22Rv1 (cell line): Measurements from ENCODE around the gene SS18L1.

Source experiments
- CTCF ChIP-seq: fragments of 450-650 bp; IDR thresholded peaks from 2 replicates; pipeline ENCODE4 v1.5.1; 2017; ENCODE audit warnings: mild to moderate bottlenecking
- ZFX ChIP-seq: fragments of 450-650 bp; IDR thresholded peaks from 2 replicates; pipeline ENCODE4 v1.6.1; 2017; ENCODE audit warnings: antibody characterized with exemption, borderline replicate concordance

DNA sequence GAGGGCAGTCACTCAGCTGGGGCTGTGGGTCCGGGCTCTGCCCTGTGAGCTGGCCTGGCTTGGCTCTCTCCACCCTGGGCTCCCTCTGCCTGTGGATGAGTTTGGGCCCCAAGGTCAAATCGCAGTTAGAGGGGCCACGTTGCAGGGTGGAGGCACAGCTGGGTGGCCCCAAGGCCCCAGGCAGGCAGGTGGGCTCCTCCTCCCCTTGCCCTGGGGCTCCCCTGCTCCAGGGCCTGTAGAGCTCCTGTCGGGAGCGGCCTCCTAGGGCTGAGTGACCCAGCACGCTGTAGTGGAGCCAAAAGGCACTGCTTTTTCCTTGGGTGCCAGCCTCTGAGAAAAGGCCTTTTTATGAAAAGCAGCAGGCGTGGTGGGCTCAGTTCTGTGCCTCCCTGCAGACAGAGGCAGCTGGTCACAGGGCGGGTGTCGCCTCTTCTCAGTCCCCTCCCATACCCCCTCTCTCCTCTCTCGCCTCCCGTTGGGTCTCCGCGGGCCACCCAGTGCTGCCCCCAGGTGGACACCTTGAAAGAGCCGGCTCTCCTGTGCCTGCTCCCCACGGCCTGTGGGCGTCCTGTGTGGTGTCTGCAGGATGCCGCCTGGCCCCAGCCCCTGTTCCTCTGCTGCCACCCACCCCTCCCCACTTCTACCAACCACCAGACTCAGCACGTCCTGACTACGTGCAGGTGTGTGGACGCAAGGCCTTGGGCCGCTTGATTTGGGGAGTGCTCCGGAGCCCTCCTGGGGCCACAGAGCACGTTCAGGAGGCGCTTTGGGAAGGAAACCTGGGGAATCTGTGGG, 13.2 kb downstream of the SS18L1 start:
- TF ChIP-seq CTCF (peak; percentile 68), ZFX (no peak)
